GM18520 (cell line): ENCODE results near the gene SUMO3.

Experiments
- ATAC-seq: cut with Tn5 transposase; IDR thresholded peaks from one replicate; pipeline ENCODE4 v1.9.1; 2021; ENCODE audit not compliant: unreplicated experiment

SUMO3 gene

GRCh38 chr21:44780767-44781459 is 36.9 kb downstream of the SUMO3 start:
- no peak for ATAC-seq

- no peak for ATAC-seq
Observed at GRCh38 chr21:44780137-44780502, 37.7 kb downstream of the SUMO3 start.

- no peak for ATAC-seq
Observed at GRCh38 chr21:44779417-44780136, 38.3 kb downstream of the SUMO3 start.

GRCh38 chr21:44778983-44779382 is 38.9 kb downstream of the SUMO3 start:
- no peak for ATAC-seq

- ATAC-seq = no peak
Observed at GRCh38 chr21:44778499-44778911, 39.4 kb downstream of the SUMO3 start.

- no peak for ATAC-seq
Observed at GRCh38 chr21:44778094-44778493, 39.8 kb downstream of the SUMO3 start.

GRCh38 chr21:44774972-44775371 is 42.9 kb downstream of the SUMO3 start:
- no peak for ATAC-seq

GRCh38 chr21:44773291-44773932 is 44.5 kb downstream of the SUMO3 start:
- ATAC-seq = no peak

GRCh38 chr21:44771896-44772525 is 45.9 kb downstream of the SUMO3 start:
- ATAC-seq = no peak

GRCh38 chr21:44767834-44768831 is 49.7 kb downstream of the SUMO3 start:
- ATAC-seq = no peak

GRCh38 chr21:44766818-44767354 is 51.0 kb downstream of the SUMO3 start:
- ATAC-seq = no peak

GRCh38 chr21:44766014-44766817 is 51.6 kb downstream of the SUMO3 start:
- ATAC-seq = no peak

GRCh38 chr21:44765231-44766013 is 52.4 kb downstream of the SUMO3 start:
- no peak for ATAC-seq

GRCh38 chr21:44764319-44765230 is 53.3 kb downstream of the SUMO3 start:
- no peak for ATAC-seq

- no peak for ATAC-seq
Observed at GRCh38 chr21:44763451-44764318, 54.2 kb downstream of the SUMO3 start.

GRCh38 chr21:44763050-44763378 is 54.8 kb downstream of the SUMO3 start:
- ATAC-seq = no peak
